TTC549 (cell line): Measurements from ENCODE around the gene SLX9.
"Not testable (repeated sequence)": the region's sequence is repeated elsewhere in the genome, so short reads cannot be mapped to it uniquely, and the experiment has no call there.

Experiments
- FAIRE-seq: peaks from 2 replicates; lab custom pipeline; 2012; peaks lifted over from hg19 to GRCh38; lab: Jason Lieb, UNC

The SLX9 gene

DNA sequence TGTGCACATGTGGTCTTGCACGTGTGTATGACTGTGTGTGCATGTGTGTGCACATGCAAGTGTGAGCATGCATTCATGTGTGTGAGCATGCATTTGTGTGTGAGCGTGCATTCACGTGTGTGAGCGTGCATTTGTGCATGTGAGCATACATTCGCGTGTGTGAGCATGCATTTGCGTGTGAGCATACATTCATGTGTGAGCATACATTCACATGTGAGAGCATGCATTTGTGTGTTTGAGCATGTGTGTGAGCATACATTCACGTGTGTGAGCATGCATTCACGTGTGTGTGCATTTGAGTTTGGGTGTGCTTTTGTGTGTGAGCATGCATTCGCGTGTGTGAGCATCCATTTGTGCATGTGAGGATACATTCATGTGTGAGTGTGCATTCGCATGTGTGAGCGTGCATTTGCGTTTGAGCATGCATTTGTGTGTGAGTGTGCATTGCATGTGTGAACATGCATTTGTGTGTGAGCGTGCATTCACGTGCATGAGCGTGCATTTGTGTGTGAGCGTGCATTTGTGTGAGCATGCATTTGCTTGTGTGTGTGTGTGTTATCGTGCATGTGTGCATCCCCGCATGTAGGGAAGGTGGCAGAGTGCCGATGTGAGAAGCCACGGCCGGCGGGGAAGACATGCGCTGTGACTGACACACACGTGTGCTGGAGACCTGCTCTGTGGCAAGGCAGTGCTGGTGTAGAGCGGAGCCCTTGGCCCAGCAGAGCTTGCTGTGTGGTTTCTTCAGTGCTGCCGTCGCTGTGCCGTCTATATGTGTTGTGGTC, 37.4 kb upstream of the SLX9 start:
- FAIRE-seq = no peak

DNA sequence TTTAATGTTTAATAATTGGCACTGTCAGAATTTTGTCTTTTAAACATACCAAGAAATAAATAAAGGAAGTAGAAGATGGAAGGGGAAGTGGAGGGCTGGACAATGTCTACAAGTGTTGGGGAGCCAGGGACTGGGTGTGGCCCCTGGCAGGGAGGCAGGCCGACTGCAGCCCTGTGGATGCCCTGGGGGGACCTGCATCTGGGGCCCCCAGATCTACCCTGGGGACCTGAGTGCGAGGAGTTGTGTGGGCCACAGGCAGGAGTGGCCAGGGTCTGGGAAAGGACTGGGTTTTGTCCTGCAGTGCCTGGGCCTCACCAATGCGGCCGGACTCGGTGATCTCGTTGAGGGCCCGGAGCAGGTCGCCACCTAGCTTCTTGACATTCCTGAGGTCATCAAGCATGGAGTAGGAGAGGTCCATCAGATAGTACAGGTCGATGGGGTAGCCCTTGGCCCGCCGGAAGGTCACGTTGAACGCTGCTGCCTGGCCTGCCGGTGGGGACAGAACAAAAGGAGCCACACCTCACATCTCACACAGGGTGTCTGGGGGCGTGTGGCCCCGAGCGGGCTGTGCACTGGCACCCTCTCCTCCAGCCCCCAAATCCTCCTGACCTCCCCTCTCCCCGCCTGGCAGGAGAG, 36.7 kb upstream of the SLX9 start:
- no peak for FAIRE-seq

DNA sequence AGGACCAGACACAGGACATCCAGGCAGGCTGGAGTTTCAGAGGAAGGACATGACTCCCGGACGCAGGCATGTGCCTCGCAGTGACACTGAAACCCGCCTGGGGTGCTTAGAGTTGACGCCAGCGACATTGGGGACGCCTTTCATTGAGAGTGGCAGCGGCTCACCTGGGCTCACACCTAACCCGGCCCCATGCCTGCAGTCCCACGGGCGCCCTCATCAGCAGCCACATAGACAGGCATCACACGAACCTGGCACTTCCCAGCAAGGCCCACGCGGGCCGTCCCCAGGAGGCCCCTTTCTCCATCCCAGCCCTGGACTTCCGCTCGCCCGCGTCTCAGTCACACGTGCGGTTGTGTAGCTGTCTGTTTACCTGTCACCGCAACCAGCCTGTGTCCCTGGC, 36.1 kb upstream of the SLX9 start:
- no peak for FAIRE-seq

DNA sequence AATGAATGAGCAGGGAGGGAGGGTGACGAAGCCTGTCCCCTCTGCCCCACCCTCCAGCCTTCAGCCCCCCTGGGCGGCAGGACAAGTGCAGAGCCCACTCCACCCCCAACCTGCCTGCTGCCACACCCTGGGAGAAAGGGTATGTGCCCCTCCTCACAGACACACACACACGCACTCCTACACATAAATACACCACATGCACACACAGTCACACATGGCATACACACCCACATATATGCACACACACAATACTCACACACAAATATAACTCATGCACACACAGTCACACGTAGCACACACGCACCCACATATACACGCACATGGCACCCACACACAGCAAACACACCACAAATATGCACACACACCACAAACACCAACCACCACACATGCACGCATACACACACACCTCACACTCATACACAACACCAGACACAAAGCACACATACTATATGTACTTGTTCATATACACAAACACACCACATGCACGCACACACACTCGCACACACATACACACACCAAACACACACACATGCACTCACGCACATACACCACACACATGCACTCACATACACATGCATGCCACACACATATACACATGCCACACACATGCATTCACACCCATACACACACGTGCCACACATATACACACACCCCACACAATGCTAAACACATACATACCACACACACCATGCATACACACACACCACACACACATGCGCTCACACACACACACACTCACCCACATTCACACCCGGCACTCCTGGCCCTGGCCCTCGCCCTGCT, 35.5 kb upstream of the SLX9 start:
- no peak for FAIRE-seq

DNA sequence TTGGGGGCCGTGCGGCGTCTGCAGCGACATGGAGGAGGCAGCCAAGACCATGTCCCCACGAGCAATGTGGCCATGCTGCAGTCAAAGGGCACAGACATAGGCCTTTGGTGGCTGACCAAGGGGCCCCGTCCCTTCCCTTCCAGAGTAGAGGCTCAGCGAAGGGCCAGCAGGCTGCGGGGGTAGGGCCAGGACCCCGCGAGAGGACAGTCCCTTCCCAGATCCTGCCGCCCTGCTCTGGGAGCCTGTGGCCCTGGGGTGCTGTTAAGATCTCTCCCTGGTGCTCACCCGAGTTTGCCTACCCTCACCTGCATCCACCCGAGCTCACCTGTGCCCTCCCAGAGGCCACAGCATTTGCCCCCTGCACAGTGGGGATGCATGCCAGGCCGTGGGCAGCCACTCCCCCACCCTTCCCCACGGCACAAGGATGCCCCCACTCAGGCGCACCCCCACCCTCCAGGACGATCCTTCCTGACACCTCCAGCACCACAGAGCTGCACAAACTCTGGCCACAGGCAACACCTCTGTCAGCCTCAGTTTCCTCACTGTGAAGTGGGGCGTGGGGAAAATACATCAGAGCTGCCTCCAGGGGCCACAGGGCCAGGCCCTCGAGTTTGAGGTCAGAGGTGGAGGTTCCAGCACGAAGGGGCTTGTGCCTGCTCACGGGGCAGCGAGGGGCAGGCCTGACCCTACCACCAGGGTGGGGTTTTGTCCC, 34.7 kb upstream of the SLX9 start:
- no peak for FAIRE-seq

DNA sequence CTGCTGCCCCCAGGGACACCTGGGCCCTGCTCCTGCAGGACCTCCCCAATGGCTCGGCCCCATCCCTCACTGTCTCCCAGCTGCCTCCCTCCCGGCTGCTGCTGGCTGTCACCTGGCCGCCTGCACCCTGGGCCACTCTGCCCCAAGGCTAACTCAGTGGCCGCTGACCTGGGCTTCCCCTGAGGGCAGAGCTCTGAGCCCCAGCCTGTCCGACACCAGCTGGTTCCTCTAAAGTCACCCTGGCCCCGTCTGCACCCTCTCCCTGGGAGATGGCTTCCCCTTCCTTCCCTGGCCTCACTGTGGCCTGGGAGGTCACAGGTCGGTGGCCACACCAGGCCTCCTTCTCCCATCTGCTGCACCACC, 34.1 kb upstream of the SLX9 start:
- FAIRE-seq = no peak

DNA sequence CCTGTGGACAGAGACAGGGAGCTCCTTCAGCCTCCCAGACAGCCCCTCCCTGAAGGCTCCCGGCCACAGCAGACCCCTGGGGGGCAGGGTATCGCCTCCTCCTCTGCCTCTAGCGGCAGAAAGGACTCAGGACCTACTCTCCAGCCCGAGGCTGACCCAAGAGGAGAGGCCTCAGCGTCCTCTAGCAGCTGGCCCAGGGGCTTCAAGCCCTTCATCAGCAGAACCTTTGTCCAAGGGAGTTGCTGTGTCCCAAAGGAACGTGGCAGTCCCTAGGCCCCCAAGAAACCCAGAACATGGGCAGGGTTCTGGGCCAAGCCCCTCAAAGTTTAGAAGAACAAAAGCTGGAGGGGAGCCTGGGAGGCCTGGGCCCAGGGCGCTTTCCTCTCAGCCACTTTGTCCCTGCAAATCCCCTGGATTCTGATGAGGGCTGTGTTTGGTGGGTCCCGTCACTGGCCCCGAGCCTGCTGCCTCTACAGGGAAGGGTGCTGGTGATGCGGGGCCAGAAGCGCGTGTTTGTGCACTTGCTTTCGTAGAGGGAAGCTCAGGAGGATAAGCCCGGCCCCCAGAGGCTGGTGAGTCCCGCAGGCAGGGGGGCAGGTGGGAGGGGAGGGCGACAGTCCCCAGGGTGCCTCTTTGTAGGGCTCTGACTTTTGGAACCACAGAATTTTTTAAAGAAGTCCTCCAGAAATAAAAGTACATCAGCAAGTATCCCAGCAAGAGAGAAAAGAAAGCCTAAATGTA, 32.4 kb upstream of the SLX9 start:
- FAIRE-seq = no peak

DNA sequence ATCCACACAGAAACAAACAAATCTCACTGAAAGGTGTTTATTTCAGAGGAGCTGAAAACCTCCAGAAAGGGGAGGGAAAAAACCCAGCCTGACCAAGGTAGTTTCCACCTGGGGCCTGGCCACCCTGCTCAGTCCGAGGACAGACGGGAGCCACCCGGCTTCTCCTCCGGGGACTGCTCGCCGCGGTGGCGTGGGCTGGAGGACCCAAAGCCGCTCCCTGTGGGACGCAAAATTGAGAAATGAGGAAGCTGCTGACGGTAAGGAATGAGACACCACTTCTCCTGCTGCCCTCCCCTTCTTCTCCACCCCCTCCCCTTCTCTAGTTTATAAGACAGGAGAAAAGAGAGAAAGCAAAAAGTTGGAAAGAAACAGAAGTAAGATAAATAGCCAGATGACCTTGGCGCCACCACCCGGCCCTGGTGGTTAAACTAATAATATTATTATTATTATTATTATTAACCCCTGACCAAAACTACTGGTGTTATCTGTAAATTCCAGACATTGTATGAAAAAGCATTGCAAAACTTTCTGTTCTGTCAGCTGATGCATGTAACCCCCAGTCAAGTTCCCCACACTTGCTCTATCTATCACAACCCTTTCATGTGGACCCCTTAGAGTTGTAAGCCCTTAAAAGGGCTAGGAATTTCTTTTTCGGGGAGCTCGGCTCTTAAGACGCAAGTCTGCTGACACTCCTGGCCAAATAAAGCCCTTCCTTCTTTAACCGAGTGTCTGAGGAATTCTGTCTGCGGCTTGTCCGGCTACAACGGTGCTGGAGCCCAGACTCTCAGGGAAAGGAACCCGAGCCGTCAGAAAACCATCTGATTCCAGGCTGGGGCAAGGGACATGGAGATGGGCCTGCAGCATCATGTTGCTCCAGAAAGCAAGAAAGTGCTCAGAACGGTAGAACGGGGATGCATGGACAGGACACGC, 31.6 kb upstream of the SLX9 start:
- no peak for FAIRE-seq

DNA sequence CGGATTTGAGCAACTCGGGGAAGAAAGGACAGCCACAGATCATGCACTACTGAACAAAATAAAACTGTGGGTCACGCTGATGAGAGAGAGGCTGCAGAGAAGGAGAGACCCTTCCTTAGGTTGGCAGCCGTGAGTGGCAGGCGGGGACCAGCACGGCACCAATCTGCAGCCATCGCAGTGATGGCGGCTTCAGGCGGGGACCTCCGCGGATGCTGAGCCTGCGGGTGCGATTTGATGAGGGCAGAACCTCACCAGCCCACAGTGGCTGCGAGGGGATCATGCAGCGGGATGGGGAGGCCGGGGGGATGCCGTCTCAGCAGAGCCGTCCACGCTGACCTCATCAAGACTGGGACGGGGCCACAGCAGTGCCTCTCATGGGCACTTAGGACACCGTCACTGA, 30.9 kb upstream of the SLX9 start:
- no peak for FAIRE-seq

DNA sequence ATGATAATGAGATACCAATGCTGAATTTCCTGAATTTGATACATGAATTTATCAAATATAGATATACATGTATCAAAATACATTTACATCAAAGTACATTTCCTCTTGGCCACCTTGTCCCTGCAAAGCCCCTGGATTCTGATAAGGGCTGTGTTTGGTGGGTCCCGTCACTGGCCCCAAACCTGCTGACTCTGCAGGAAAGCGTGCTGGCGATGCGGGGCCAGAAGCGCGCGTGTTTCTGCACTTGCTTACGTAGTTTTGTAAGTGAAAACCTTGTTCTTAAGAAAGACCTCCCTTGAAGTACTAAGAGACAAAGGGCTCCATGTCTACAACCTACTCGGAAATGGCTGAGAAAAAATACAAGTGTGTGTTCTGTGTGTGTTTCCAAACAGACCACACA, 30.1 kb upstream of the SLX9 start:
- no peak for FAIRE-seq

DNA sequence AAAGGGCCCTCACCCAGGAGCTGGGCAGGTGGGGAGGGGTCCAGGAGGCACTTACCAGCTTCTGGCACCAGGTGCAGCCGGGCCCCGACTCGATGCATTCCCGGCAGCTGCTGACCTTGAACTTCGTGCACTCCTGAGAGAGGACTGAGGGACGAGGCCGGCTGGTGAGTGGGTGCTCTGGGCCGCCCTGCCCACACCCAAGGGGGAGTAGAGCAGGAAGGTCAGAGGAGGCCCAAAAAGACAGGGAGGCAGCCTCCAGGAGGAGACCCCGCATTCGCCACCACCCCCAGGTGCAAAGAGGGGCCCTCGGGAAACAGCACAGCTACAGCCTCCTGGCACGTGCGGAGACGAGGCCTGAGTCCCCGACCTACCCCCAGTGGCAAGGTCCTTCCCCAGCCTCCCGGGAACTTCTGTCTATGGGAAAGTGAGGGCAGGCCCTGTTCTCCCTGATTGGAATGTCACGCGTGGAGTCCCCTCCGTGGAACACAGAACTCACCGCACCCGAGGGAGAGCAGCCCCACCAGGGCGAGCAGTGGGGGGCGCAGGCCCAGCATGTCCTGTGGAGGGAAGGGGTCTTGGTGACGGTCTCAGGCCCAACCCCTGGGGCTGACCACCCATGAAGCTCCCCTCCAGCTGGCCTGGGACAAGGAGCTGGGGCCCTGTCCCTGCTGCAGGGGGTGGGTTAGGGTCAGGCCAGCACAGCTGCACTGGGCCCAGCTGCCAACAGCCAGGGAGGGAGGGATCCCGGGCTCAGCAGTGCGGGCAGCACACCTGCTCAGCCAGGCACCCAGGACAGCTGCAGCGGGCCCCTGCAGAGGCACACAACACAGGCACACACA, 29.4 kb upstream of the SLX9 start:
- FAIRE-seq = no peak

DNA sequence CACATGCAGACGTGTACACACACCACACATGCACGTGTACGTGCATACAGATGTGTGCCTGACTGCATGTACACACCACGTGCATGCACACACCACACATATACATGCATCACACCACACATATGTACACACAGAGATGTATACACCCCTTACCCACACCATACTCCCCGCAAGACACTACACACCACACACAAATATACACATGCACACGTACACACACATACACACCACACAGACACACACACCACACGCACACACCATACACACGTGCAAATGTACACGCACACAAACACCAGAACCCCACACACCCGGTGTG, 28.8 kb upstream of the SLX9 start:
- no peak for FAIRE-seq

DNA sequence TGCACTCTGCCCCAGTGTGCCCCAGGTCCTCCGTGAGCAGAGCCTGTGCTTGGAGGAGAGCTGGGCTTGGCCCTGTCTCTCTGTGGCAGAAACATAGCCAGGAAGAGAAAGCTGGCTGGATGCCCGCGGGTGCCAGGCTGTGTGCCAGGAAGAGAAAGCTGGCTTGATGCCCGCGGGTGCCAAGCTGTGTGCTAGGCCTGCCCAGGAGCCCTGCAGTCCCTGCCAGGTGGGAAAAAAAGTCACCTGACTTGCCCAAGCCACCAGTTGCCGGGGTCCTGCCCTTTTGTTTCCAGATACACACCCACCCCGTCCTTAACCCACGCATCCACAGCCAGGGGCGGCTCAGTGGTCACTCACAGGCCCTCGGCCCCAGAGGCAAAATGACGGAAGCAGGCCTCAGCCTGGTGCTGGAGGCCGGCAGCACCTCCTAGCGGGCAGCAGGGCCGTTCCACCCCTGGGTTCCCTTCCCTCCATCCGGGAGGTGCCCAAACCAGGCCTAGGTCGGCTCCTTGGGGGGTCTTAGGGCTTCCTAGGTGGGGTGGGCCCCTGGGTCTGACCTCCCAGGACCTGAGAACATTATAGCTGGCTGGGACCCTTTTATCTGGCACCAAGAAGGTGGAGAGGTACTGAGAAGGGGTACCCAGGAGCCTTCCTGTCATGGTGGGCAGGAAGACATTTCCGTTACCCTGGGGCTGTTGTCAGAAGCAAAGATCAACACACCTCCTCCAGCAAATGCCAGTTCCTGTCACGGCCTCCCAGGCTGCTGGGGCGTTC, 28.3 kb upstream of the SLX9 start:
- no peak for FAIRE-seq

DNA sequence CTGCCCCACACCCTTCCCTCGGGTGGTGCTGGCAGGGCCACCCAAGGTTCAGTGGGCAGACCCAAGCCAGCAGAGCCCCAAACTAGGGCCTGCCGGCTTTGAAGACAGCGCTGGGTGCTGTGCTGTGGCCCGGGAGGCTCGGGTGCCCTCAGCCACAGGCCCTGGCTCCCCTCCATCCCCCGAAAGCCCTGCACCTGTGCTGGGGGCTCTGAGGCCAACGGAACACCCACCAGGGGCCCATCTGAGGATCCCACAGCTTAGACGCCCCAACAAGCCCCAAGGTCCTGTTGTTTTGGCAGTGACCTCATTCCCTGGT, 27.7 kb upstream of the SLX9 start:
- no peak for FAIRE-seq

DNA sequence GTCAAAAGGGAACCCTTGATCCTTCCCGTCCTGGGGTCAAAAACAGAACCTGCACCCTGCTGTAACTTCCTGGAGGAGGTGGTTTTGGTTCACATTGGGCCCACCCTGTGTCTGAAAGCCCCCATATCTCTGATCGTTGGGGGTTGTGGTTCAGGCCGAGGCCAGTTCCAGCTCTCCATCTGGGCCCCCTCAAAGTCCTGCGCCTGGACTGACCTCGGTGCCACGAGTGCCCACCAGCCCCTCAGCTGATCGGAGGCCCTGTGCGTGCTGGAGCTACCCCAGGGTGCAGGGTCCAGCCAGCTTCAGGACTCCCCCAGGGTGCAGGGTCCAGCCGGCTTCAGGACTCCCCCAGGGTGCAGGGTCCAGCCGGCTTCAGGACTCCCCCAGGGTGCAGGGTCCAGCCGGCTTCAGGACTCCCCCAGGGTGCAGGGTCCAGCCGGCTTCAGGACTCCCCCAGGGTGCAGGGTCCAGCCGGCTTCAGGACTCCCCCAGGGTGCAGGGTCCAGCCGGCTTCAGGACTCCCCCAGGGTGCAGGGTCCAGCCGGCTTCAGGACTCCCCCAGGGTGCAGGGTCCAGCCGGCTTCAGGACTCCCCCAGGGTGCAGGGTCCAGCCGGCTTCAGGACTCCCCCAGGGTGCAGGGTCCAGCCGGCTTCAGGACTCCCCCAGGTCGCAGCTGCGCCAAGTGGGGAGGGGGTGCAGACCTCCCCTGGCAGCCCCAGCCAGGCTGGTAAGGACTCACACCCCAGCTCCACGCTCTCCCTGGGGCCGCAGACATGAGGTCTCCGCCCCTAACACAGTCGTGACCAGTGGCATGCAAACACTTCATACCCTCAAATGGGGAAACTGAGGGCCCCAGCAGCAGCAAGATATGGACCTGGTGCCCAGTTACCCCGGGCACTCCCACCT, 27.1 kb upstream of the SLX9 start:
- not testable (repeated sequence) for FAIRE-seq

DNA sequence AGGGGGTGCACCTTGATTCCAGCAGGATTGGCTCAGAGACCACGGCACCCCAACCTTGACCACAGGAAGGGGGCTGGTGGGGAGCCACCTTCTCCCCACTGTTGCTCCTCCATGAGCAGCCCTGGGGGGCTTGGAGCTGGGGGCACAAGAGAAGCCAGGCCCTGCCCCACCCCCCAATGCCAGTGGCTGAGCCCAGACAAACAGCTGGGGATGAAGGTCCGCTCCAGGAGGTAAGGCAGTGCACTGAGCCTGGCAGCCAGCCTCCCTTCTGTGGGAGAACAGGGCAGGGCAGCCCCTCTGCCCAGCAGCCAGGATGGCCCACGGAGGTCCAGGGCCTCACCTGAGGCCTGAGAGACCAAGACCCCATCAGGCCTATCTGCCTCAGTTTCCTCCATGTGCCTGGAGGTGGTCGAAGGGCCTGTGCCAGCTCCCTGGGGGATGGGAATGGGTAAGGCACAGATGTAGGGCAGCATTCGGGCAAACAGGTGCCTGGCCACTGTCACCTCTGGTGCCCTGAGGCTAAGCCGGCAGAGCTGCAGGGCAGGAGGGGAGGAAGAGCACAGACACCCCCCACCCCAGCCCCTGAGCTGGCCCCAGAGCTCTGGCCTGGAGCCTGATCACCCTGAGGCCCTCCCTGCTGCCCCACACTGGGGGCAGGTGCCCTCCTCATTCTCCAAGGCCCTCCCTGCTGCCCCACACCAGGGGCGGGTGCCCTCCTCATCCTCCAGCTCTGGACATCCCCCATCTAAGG, 26.2 kb upstream of the SLX9 start:
- no peak for FAIRE-seq

DNA sequence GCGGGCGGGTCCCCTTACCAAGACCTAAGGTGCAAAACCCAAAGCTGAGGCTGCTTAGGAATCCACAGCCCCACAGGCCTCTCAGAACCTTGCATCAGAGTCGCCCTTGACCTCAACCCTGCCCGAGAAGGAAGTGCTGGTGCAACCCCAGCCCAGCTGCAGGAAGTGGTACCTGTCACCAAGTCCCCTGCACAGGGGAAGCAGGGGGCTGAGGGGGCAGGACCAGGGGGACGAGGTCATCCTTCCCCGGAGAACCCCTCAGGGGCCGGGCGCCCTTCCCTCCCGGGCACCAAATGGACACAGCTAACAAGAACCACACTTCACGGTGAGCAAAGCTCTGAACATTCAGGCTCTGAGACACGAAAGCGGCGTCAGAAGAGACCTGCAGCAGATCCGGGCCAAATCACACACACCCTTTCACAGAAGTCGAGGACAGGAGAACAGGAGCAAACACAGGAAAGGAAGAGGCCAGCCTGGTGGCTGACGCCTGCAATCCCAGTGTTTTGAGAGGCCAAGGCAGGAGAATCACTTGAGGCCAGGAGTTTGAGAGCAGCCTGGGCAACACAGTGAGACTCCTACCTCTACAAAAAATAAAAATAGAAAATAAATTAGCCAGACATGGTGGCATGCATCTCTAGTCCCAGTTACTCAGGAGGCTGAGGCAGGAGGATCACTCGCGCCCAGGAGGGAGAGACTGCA, 25.5 kb upstream of the SLX9 start:
- FAIRE-seq = no peak
